Mesenchymal stem cell (in vitro differentiated cells and primary cell): Measurements from ENCODE around the gene CCSER1.

Experiments
- DNase-seq: peaks from one replicate; pipeline ENCODE4 v3.0.0-alpha.2; 2013
- H2AFZ ChIP-seq: one replicate; pipeline ENCODE4 v1.6.1; 2013; ENCODE audit warnings: low read depth, mild to moderate bottlenecking, control low read depth, inconsistent platforms, low read length, moderate library complexity
- H2AK5ac ChIP-seq: 2 replicates; pipeline ENCODE4 v1.6.1; 2013; ENCODE audit warnings: low read length, moderate library complexity, mild to moderate bottlenecking, inconsistent platforms; ENCODE audit not compliant: severe bottlenecking
- H2BK120ac ChIP-seq: one replicate; pipeline ENCODE4 v1.6.1; 2013; ENCODE audit warnings: low read depth, mild to moderate bottlenecking, inconsistent platforms, low read length, moderate library complexity
- H2BK12ac ChIP-seq, 2 experiments: one replicate each; pipeline ENCODE4 v1.6.1; 2013; ENCODE audit warnings: inconsistent platforms in 2 of 2, low read length in 2 of 2, mild to moderate bottlenecking in 2 of 2, moderate library complexity in 2 of 2, control low read depth in 1 of 2
- H2BK15ac ChIP-seq: one replicate; pipeline ENCODE4 v1.6.1; 2013; ENCODE audit warnings: mild to moderate bottlenecking, low read depth, inconsistent platforms; ENCODE audit not compliant: poor library complexity, severe bottlenecking
- H2BK5ac ChIP-seq: 2 replicates; pipeline ENCODE4 v1.6.1; 2013; ENCODE audit warnings: low read depth, mild to moderate bottlenecking, low read length, control low read depth, inconsistent platforms; ENCODE audit not compliant: poor library complexity, severe bottlenecking
- H3K14ac ChIP-seq, 2 experiments: one replicate each; pipeline ENCODE4 v1.6.1; 2013; ENCODE audit warnings: inconsistent platforms in 2 of 2, low read length in 2 of 2, control low read depth in 1 of 2, mild to moderate bottlenecking in 1 of 2, moderate library complexity in 1 of 2
- H3K18ac ChIP-seq, 2 experiments: one replicate each; pipeline ENCODE4 v1.6.1; 2013; ENCODE audit warnings: inconsistent platforms in 2 of 2, low read length in 2 of 2, control low read depth in 1 of 2, low read depth in 1 of 2, mild to moderate bottlenecking in 1 of 2
- H3K23ac ChIP-seq, 2 experiments: one replicate each; pipeline ENCODE4 v1.6.1; 2013; ENCODE audit warnings: inconsistent platforms in 2 of 2, low read length in 2 of 2, mild to moderate bottlenecking in 2 of 2, moderate library complexity in 2 of 2, control low read depth in 1 of 2
- H3K27ac ChIP-seq: 2 replicates; pipeline ENCODE4 v1.5.1; 2013; ENCODE audit warnings: mild to moderate bottlenecking, moderate library complexity, low read length, control low read depth, inconsistent platforms; ENCODE audit not compliant: poor library complexity, severe bottlenecking
- H3K27me3 ChIP-seq, 2 experiments: 2 replicates each; pipeline versions ENCODE4 v1.6.1 to v1.7.0; 2013; ENCODE audit warnings: low read length in 2 of 2, mild to moderate bottlenecking in 2 of 2, moderate library complexity in 2 of 2, control low read depth in 1 of 2, inconsistent platforms in 1 of 2; ENCODE audit not compliant: control insufficient read depth in 1 of 2, insufficient read depth in 1 of 2
- H3K36me3 ChIP-seq, 2 experiments: 2 replicates each; pipeline versions ENCODE4 v1.6.1 to v1.7.0; 2013; ENCODE audit warnings: low read length in 2 of 2, control low read depth in 1 of 2, inconsistent platforms in 1 of 2, low read depth in 1 of 2, mild to moderate bottlenecking in 1 of 2; ENCODE audit not compliant: insufficient read depth in 2 of 2, control insufficient read depth in 1 of 2
- H3K4ac ChIP-seq, 2 experiments: one replicate each; pipeline ENCODE4 v1.6.1; 2013; ENCODE audit warnings: inconsistent platforms in 2 of 2, low read length in 2 of 2, mild to moderate bottlenecking in 2 of 2, moderate library complexity in 2 of 2, control low read depth in 1 of 2, low read depth in 1 of 2
- H3K4me1 ChIP-seq: 2 replicates; pipeline ENCODE4 v1.6.1; 2013; ENCODE audit warnings: low read depth, low read length, control low read depth; ENCODE audit not compliant: control insufficient read depth, insufficient read depth
- H3K4me2 ChIP-seq: 2 replicates; pipeline ENCODE4 v1.6.1; 2013; ENCODE audit warnings: low read length, mild to moderate bottlenecking, inconsistent platforms; ENCODE audit not compliant: poor library complexity, severe bottlenecking
- H3K4me3 ChIP-seq, 2 experiments: 2 replicates each; pipeline versions ENCODE4 v1.5.1 to v1.7.0; 2013; ENCODE audit warnings: low read length in 2 of 2, mild to moderate bottlenecking in 2 of 2, control low read depth in 1 of 2, low read depth in 1 of 2; ENCODE audit not compliant: insufficient read depth in 1 of 2
- H3K79me1 ChIP-seq: replicated peaks from 2 replicates; pipeline ENCODE4 v1.6.1; 2013; ENCODE audit warnings: mild to moderate bottlenecking, control low read depth, low read length, inconsistent platforms; ENCODE audit not compliant: poor library complexity, severe bottlenecking
- H3K9ac ChIP-seq: 2 replicates; pipeline ENCODE4 v1.7.0; 2013; ENCODE audit warnings: mild to moderate bottlenecking, low read length, moderate library complexity
- H3K9me3 ChIP-seq: 2 replicates; pipeline ENCODE4 v1.7.0; 2013; ENCODE audit warnings: mild to moderate bottlenecking, low read length; ENCODE audit not compliant: control insufficient read depth
- H4K8ac ChIP-seq: one replicate; pipeline ENCODE4 v1.6.1; 2013; ENCODE audit warnings: inconsistent platforms, mild to moderate bottlenecking, low read length, moderate library complexity
- H4K91ac ChIP-seq: one replicate; pipeline ENCODE4 v1.6.1; 2013; ENCODE audit warnings: mild to moderate bottlenecking, low read length, inconsistent platforms
- WGBS: methylation state at CpG from one replicate; pipeline ENCODE4 v1.1.7; 2013; ENCODE audit warnings: mixed read lengths; 5-methylcytosine and 5-hydroxymethylcytosine counted together

CCSER1 gene

GRCh38 chr4:90441770-90442169 lies 314.6 kb downstream of the CCSER1 start:
- Histone ChIP-seq H2BK15ac (no peak overlapping the region), H3K36me3 (no peaks in the 10 kb centered on the region), H3K9ac (no peak overlapping the region), H4K8ac (no peak overlapping the region), H3K79me1 (no peaks in the 10 kb centered on the region), H3K27ac (no peak overlapping the region), H2BK120ac (no peak overlapping the region), H4K91ac (no peak overlapping the region), H3K4ac (no peak overlapping the region), H3K4me2 (no peak overlapping the region), H2AK5ac (no peak overlapping the region), H2BK5ac (no peak overlapping the region), H2AFZ (no peak overlapping the region), H3K4me3 (no peak overlapping the region), H3K27me3 (no peaks in the 10 kb centered on the region), H2BK12ac (no peak overlapping the region), H3K14ac (no peak overlapping the region), H3K23ac (no peak overlapping the region), H3K4me1 (no peaks in the 10 kb centered on the region), H3K18ac (no peak overlapping the region), H3K9me3 (no peaks in the 10 kb centered on the region)
- 88% methylated on average over 2 of the region's 2 CpGs for WGBS
- no peak for DNase-seq

DNA sequence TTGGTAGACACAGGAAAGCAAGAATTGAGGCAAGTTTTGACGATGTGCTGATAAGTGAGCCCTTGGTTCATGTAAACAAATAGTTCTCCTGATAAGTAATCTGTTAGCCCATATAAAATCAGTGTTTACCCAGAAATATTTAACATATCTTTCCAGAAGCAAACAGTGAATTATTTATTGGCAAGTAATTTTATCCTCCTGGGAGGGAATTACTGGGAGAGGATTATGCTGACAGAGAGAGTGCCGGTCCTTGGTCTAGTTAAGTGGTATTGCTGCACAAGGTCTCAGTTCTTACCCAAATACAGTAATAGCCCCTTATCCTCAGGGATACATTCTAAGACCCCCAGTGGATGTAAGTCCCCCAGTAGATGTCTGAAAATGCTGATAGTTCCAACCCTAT lies 315.4 kb downstream of the CCSER1 start:
- no peak overlapping the region for H4K91ac ChIP-seq
- H3K23ac ChIP-seq: no peak overlapping the region
- no peak overlapping the region for H2BK5ac ChIP-seq
- no peak overlapping the region for H2BK12ac ChIP-seq
- no peak overlapping the region for H3K9ac ChIP-seq
- no peaks in the 10 kb centered on the region for H3K79me1 ChIP-seq
- DNase-seq: no peak
- no peak overlapping the region for H2BK120ac ChIP-seq
- H3K9me3 ChIP-seq: no peaks in the 10 kb centered on the region
- no peak overlapping the region for H3K14ac ChIP-seq
- no peak overlapping the region for H2AK5ac ChIP-seq
- no peak overlapping the region for H2BK15ac ChIP-seq
- no CpG with 5 or more reads among the region's 2 CpGs for WGBS
- H4K8ac ChIP-seq: no peak overlapping the region
- H3K4ac ChIP-seq: no peak overlapping the region
- H3K4me1 ChIP-seq: no peaks in the 10 kb centered on the region
- no peak overlapping the region for H3K4me3 ChIP-seq
- no peak overlapping the region for H3K27ac ChIP-seq
- H3K18ac ChIP-seq: no peak overlapping the region
- no peaks in the 10 kb centered on the region for H3K27me3 ChIP-seq
- no peak overlapping the region for H3K4me2 ChIP-seq
- no peak overlapping the region for H2AFZ ChIP-seq
- H3K36me3 ChIP-seq: no peaks in the 10 kb centered on the region

DNA sequence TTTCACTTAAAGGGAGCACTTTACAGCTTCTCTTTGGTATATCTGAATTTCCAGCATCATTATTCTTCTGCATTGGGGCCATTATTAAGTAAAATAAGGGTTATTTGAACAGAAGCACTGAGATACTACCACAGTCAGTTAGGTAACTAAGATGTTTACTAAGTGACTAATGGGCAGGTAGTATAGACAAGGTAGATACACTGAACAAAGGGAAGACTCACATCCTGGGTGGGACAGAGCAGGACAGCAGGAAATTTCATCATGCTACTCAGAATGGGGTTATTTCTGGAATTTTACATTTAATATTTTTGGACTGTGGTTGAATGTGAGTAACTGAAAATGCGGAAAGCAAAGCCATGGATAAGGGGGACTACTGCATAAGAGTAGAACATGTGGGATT lies 316.0 kb downstream of the CCSER1 start:
- Histone ChIP-seq H3K9ac (no peak overlapping the region), H3K4ac (no peak overlapping the region), H3K27ac (no peak overlapping the region), H2BK12ac (no peak overlapping the region), H3K4me3 (no peak overlapping the region), H2BK5ac (no peak overlapping the region), H3K79me1 (no peaks in the 10 kb centered on the region), H2AFZ (no peak overlapping the region), H3K18ac (no peak overlapping the region), H2AK5ac (no peak overlapping the region), H3K9me3 (no peaks in the 10 kb centered on the region), H3K27me3 (no peaks in the 10 kb centered on the region), H4K8ac (no peak overlapping the region), H3K23ac (no peak overlapping the region), H3K36me3 (no peaks in the 10 kb centered on the region), H4K91ac (no peak overlapping the region), H2BK15ac (no peak overlapping the region), H3K4me2 (no peak overlapping the region), H3K14ac (no peak overlapping the region), H2BK120ac (no peak overlapping the region), H3K4me1 (no peaks in the 10 kb centered on the region)
- DNase-seq: no peak
- 100% methylated on average over 1 of the region's 1 CpG for WGBS

- no peaks in the 10 kb centered on the region for H3K27me3 ChIP-seq
- no peak overlapping the region for H4K91ac ChIP-seq
- H3K4me1 ChIP-seq: no peaks in the 10 kb centered on the region
- H3K4me2 ChIP-seq: no peak overlapping the region
- no peak overlapping the region for H3K14ac ChIP-seq
- no peaks in the 10 kb centered on the region for H3K79me1 ChIP-seq
- H2BK120ac ChIP-seq: no peak overlapping the region
- no peak overlapping the region for H3K4me3 ChIP-seq
- H2AK5ac ChIP-seq: no peak overlapping the region
- no peaks in the 10 kb centered on the region for H3K9me3 ChIP-seq
- no peak overlapping the region for H3K18ac ChIP-seq
- H2BK12ac ChIP-seq: no peak overlapping the region
- no peak overlapping the region for H3K23ac ChIP-seq
- H3K4ac ChIP-seq: no peak overlapping the region
- no peak overlapping the region for H3K9ac ChIP-seq
- no peak overlapping the region for H4K8ac ChIP-seq
- no peak overlapping the region for H2BK5ac ChIP-seq
- no peak overlapping the region for H3K27ac ChIP-seq
- H3K36me3 ChIP-seq: no peaks in the 10 kb centered on the region
- H2BK15ac ChIP-seq: no peak overlapping the region
- 88% methylated on average over 1 of the region's 2 CpGs for WGBS
- DNase-seq: no peak
- no peak overlapping the region for H2AFZ ChIP-seq
Observed at GRCh38 chr4:90444904-90445303, 317.7 kb downstream of the CCSER1 start.
